Right atrium auricular region (tissue), 2 donors: ENCODE results near the gene NIPBL. TPM values are rescaled to one million over a fixed set of nuclear protein-coding genes. Genes with fewer than 3 reads are reported as not detected.

Experiments used
- DNase-seq: peaks from one replicate; pipeline ENCODE4 v3.0.0-alpha.2; 2019; ENCODE audit warnings: low spot score
- H3K27ac ChIP-seq, 2 donors: fragments of 200-600 bp; sonication (generic); 1 replicate in 1 of 2; 2 replicates in 1 of 2; pipeline ENCODE4 v1.5.1; 2016 to 2019
- H3K27me3 ChIP-seq, 2 donors: fragments of 200-600 bp; sonication (generic); one replicate each; pipeline versions ENCODE4 v1.5.1 to v1.6.0; 2017 to 2019
- H3K36me3 ChIP-seq: fragments of 200-600 bp; sonication (generic); one replicate; pipeline ENCODE4 v1.5.1; 2016
- H3K4me1 ChIP-seq, 2 donors: fragments of 200-600 bp; sonication (generic); one replicate each; pipeline versions ENCODE4 v1.5.1 to v1.6.0; 2017 to 2019
- H3K4me3 ChIP-seq, 2 donors: fragments of 200-600 bp; sonication (generic); 1 replicate in 1 of 2; 2 replicates in 1 of 2; pipeline ENCODE4 v1.5.1; 2017 to 2019; ENCODE audit warnings: mild to moderate bottlenecking in 1 of 2, moderate library complexity in 1 of 2
- H3K9me3 ChIP-seq, 2 donors: fragments of 200-600 bp; sonication (generic); one replicate each; pipeline ENCODE4 v1.5.1; 2019
- CTCF ChIP-seq, 2 donors: fragments of 200-600 bp; sonication (generic); IDR thresholded peaks; one replicate each; pipeline ENCODE4 v1.5.1; 2019; ENCODE audit warnings: antibody characterized with exemption in 2 of 2
- total RNA-seq, 2 donors: library from RNA; depleted of rRNA; stranded (reverse); fragments of >200 nt; gene quantifications; one replicate each; pipeline ENCODE4 v1.1.0, GENCODE V29; 2016

NIPBL gene
- total RNA-seq, 2 donors from 2014 or later, result 32.3 to 43.1 TPM

- Histone ChIP-seq H3K27ac (no peak overlapping the region), H3K27me3 (no peaks in the 10 kb centered on the region), H3K9me3 (no peaks in the 10 kb centered on the region), H3K4me3 (no peak overlapping the region), H3K4me1 (peaks cover 0 to 21% of the 10 kb centered on the region in 2 donors), H3K36me3 (peaks cover 26% of the 10 kb centered on the region)
- no peak for TF ChIP-seq CTCF (IDR thresholded peaks at IDR 0.05)
- DNase-seq, result no peak
Measured at GRCh38 chr5:36958612-36959011, 82.0 kb downstream of the NIPBL start.

- Histone ChIP-seq H3K27ac (no peak overlapping the region), H3K4me3 (no peak overlapping the region), H3K36me3 (peaks cover 33% of the 10 kb centered on the region), H3K4me1 (no peaks in the 10 kb centered on the region), H3K9me3 (no peaks in the 10 kb centered on the region), H3K27me3 (no peaks in the 10 kb centered on the region)
- TF ChIP-seq CTCF (IDR thresholded peaks at IDR 0.05), result no peak
- DNase-seq, result no peak
Measured at GRCh38 chr5:36965179-36965578, 88.6 kb downstream of the NIPBL start.

GRCh38 chr5:36969700-36970395, 93.3 kb downstream of the NIPBL start:
- DNase-seq, result no peak
- H3K4me1 ChIP-seq, result no peaks in the 10 kb centered on the region
- H3K27ac ChIP-seq, result no peak overlapping the region
- H3K36me3 ChIP-seq, result peaks cover 32% of the 10 kb centered on the region
- H3K27me3 ChIP-seq, result no peaks in the 10 kb centered on the region
- no peaks in the 10 kb centered on the region for H3K9me3 ChIP-seq
- no peak for TF ChIP-seq CTCF (IDR thresholded peaks at IDR 0.05)
- H3K4me3 ChIP-seq, result no peak overlapping the region

- Histone ChIP-seq H3K27me3 (no peaks in the 10 kb centered on the region), H3K27ac (no peak overlapping the region), H3K4me3 (no peak overlapping the region), H3K9me3 (peaks cover 0 to 8% of the 10 kb centered on the region in 2 donors), H3K36me3 (peaks cover 24% of the 10 kb centered on the region), H3K4me1 (no peaks in the 10 kb centered on the region)
- no peak for DNase-seq
- no peak for TF ChIP-seq CTCF (IDR thresholded peaks at IDR 0.05)
Measured at GRCh38 chr5:36978196-36978595, 101.6 kb downstream of the NIPBL start.

- no peaks in the 10 kb centered on the region for H3K4me1 ChIP-seq
- TF ChIP-seq CTCF (IDR thresholded peaks at IDR 0.05), result no peak
- DNase-seq, result no peak
Measured at GRCh38 chr5:36982146-36982545, 105.6 kb downstream of the NIPBL start.

GRCh38 chr5:36985387-36985786, 108.8 kb downstream of the NIPBL start:
- no peak for TF ChIP-seq CTCF (IDR thresholded peaks at IDR 0.05)
- no peaks in the 10 kb centered on the region for H3K4me1 ChIP-seq
- DNase-seq, result no peak
- no peaks in the 10 kb centered on the region for H3K36me3 ChIP-seq
- no peak overlapping the region for H3K4me3 ChIP-seq
- H3K27me3 ChIP-seq, result no peaks in the 10 kb centered on the region
- no peak overlapping the region for H3K27ac ChIP-seq
- H3K9me3 ChIP-seq, result no peaks in the 10 kb centered on the region

More at GRCh38 chr5:36982146-36982545, 105.6 kb downstream of the NIPBL start:
- no peaks in the 10 kb centered on the region for H3K27me3 ChIP-seq
- H3K9me3 ChIP-seq, result peaks cover 0 to 8% of the 10 kb centered on the region in 2 donors
- no peak overlapping the region for H3K4me3 ChIP-seq
- H3K36me3 ChIP-seq, result no peaks in the 10 kb centered on the region
- H3K27ac ChIP-seq, result no peak overlapping the region
